HepG2 (cell line): ENCODE measurements around the gene PACS1. TPM values are rescaled to one million over a fixed set of nuclear protein-coding genes. Genes with fewer than 3 reads are reported as not detected.
A peak's percentile ranks its signal among the peaks of the same experiment; 100 is the strongest.

Experiments
- EHMT2 ChIP-seq: fragments of 200-600 bp; sonication (generic); IDR thresholded peaks from 2 replicates; pipeline ENCODE4 v1.7.0; 2017; ENCODE audit warnings: antibody characterized with exemption, low read depth, low read length, borderline replicate concordance
- FOXA3 ChIP-seq: IDR thresholded peaks from 2 replicates; pipeline ENCODE4 v1.6.1; 2016; ENCODE audit warnings: missing genetic modification reagents, missing compliant biosample characterization
- GMEB1 ChIP-seq: sonication (generic); formaldehyde crosslinking; IDR thresholded peaks from 2 replicates; pipeline ENCODE4 v1.5.1; 2020; ENCODE audit warnings: missing genetic modification reagents, mild to moderate bottlenecking, borderline replicate concordance
- GMEB2 ChIP-seq: IDR thresholded peaks from 2 replicates; pipeline ENCODE4 v1.6.1; 2016; ENCODE audit warnings: missing biosample characterization, missing genetic modification reagents, low read depth
- GZF1 ChIP-seq: sonication (generic); formaldehyde crosslinking; IDR thresholded peaks from 2 replicates; pipeline ENCODE4 v1.5.1; 2020; ENCODE audit warnings: mild to moderate bottlenecking, missing genetic modification reagents
- IRF9 ChIP-seq: sonication (generic); formaldehyde crosslinking; IDR thresholded peaks from 2 replicates; pipeline ENCODE4 v1.8.0; 2022; ENCODE audit warnings: missing genetic modification reagents, mild to moderate bottlenecking, borderline replicate concordance
- MTF1 ChIP-seq: sonication (generic); formaldehyde crosslinking; IDR thresholded peaks from 2 replicates; pipeline ENCODE4 v1.5.0; 2020; ENCODE audit warnings: missing genetic modification reagents
- NAIF1 ChIP-seq: sonication (generic); formaldehyde crosslinking; IDR thresholded peaks from 2 replicates; pipeline ENCODE4 v1.5.0; 2020; ENCODE audit warnings: mild to moderate bottlenecking, missing genetic modification reagents, borderline replicate concordance
- NPAS2 ChIP-seq: sonication (generic); formaldehyde crosslinking; IDR thresholded peaks from 2 replicates; pipeline ENCODE4 v1.8.0; 2022; ENCODE audit warnings: mild to moderate bottlenecking, missing genetic modification reagents, borderline replicate concordance
- ZMAT3 ChIP-seq: sonication (generic); formaldehyde crosslinking; conservative IDR thresholded peaks from 2 replicates; pipeline ENCODE4 v1.7.0; 2021; ENCODE audit warnings: missing genetic modification reagents
- ZNF180 ChIP-seq: sonication (generic); formaldehyde crosslinking; IDR thresholded peaks from 2 replicates; pipeline ENCODE4 v1.4.0; 2020; ENCODE audit warnings: low read depth, missing genetic modification reagents, borderline replicate concordance
- ZNF30 ChIP-seq: sonication (generic); formaldehyde crosslinking; IDR thresholded peaks from 2 replicates; pipeline ENCODE4 v1.5.0; 2020; ENCODE audit warnings: mild to moderate bottlenecking, missing genetic modification reagents
- ZNF317 ChIP-seq: sonication (generic); formaldehyde crosslinking; IDR thresholded peaks from 2 replicates; pipeline ENCODE4 v1.5.0; 2020; ENCODE audit warnings: mild to moderate bottlenecking, missing genetic modification reagents
- ZNF646 ChIP-seq: sonication (generic); formaldehyde crosslinking; IDR thresholded peaks from 2 replicates; pipeline ENCODE4 v1.9.0; 2021; ENCODE audit warnings: mild to moderate bottlenecking, missing genetic modification reagents
- ZNF770 ChIP-seq: sonication (generic); formaldehyde crosslinking; IDR thresholded peaks from 2 replicates; pipeline ENCODE4 v1.5.0; 2020; ENCODE audit warnings: mild to moderate bottlenecking, missing genetic modification reagents
- polyA plus RNA-seq, 8 experiments: library from polyadenylated mRNA; depleted of rRNA in 3 of 8; stranded (reverse) in 7 of 8; unstranded in 1 of 8; fragments of >200 nt; fragmentation: Illumina TruSeq in 4 of 8; extraction: Trizol in 4 of 8; gene quantifications; 2 replicates each; pipeline versions ENCODE4 v1.2.1 to v1.2.3, GENCODE V29; 2011 to 2016; ENCODE audit warnings: low read depth in 4 of 8, missing spikeins in 1 of 8, mixed read lengths in 1 of 8; ENCODE audit not compliant: insufficient read depth in 1 of 8
- total RNA-seq, 5 experiments: library from RNA; depleted of rRNA; stranded (reverse); fragments of >200 nt; fragmentation: Illumina TruSeq; extraction: Trizol; gene quantifications; 2 replicates each; pipeline ENCODE4 v1.2.3, GENCODE V29; 2016; ENCODE audit warnings: low read depth in 1 of 5

Gene PACS1
- total and polyA plus RNA-seq, 2 of the 13 experiments (the other 11 are each of a cell fraction or from before 2014, with no cell fraction given) = 7.6 to 8.6 TPM

GRCh38 chr11:66119348-66120133 lies 49.5 kb downstream of the PACS1 start (continued):
- TF ChIP-seq ZNF646 (CRISPR knock-in tag) = no peak
- no peak for TF ChIP-seq EHMT2
- no peak for TF ChIP-seq FOXA3 (CRISPR knock-in tag)
- TF ChIP-seq NAIF1 = no peak
- TF ChIP-seq ZNF30 (CRISPR knock-in tag) = no peak
- no peak for TF ChIP-seq GZF1 (CRISPR knock-in tag)
- TF ChIP-seq GMEB2 (CRISPR knock-in tag) = no peak
- TF ChIP-seq GMEB1 (CRISPR knock-in tag) = no peak
- no peak for TF ChIP-seq ZNF180 (CRISPR knock-in tag)
- no peak for TF ChIP-seq IRF9
- TF ChIP-seq ZNF317 = 0 out of 2 replicates have a peak, but pooled peaks have one; percentile 12
- no peak for TF ChIP-seq NPAS2 (CRISPR knock-in tag)
- TF ChIP-seq ZMAT3 = no peak
- no peak for TF ChIP-seq MTF1
- no peak for TF ChIP-seq ZNF770 (CRISPR knock-in tag)
